ENCODE data around the gene PATJ.

GRCh38 chr1:62037274-62037673 is 295.0 kb downstream of the PATJ start:
- TF ChIP-seq, protein P1, sequence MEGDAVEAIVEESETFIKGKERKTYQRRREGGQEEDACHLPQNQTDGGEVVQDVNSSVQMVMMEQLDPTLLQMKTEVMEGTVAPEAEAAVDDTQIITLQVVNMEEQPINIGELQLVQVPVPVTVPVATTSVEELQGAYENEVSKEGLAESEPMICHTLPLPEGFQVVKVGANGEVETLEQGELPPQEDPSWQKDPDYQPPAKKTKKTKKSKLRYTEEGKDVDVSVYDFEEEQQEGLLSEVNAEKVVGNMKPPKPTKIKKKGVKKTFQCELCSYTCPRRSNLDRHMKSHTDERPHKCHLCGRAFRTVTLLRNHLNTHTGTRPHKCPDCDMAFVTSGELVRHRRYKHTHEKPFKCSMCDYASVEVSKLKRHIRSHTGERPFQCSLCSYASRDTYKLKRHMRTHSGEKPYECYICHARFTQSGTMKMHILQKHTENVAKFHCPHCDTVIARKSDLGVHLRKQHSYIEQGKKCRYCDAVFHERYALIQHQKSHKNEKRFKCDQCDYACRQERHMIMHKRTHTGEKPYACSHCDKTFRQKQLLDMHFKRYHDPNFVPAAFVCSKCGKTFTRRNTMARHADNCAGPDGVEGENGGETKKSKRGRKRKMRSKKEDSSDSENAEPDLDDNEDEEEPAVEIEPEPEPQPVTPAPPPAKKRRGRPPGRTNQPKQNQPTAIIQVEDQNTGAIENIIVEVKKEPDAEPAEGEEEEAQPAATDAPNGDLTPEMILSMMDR (IDR thresholded peaks at IDR 0.05) = no peak
- TF ChIP-seq EZH2 (IDR thresholded peaks at IDR 0.05; ENCODE audit: borderline replicate concordance, insufficient read depth, low read depth, low read length, poor library complexity, severe bottlenecking) = no peak
